Epithelial cell of esophagus (primary cell): ENCODE measurements around the gene MYOG.

ENCODE experiments used
- DNase-seq: peaks from one replicate; pipeline ENCODE4 v3.0.0; 2010; ENCODE audit warnings: low read depth
- H3K4me3 ChIP-seq: 2 replicates; pipeline ENCODE4 v1.5.1; 2011; ENCODE audit warnings: mild to moderate bottlenecking, low read length, control low read depth
- CTCF ChIP-seq: IDR thresholded peaks from 2 replicates; pipeline ENCODE4 v1.5.1; 2011; ENCODE audit warnings: low read depth, mild to moderate bottlenecking, low read length, control low read depth, inconsistent platforms; ENCODE audit not compliant: insufficient read depth; ENCODE audit errors: missing control alignments

MYOG gene

GRCh38 chr1:203082571-203083462 lies 3.0 kb downstream of the MYOG start:
- H3K4me3 ChIP-seq = no peak overlapping the region
- TF ChIP-seq CTCF = no peak
- DNase-seq = peak; percentile 26

- TF ChIP-seq CTCF = no peak
- H3K4me3 ChIP-seq = no peak overlapping the region
- DNase-seq = no peak
These were observed 3.6 kb downstream of the MYOG start for GRCh38 chr1:203082231-203082505.

GRCh38 chr1:203081465-203082230 lies 4.2 kb downstream of the MYOG start:
- DNase-seq = no peak
- no peak for TF ChIP-seq CTCF
- H3K4me3 ChIP-seq = no peak overlapping the region

- DNase-seq = no peak
- no peak for TF ChIP-seq CTCF
- no peak overlapping the region for H3K4me3 ChIP-seq
These were observed 5.4 kb downstream of the MYOG start for GRCh38 chr1:203080456-203080855.

GRCh38 chr1:203078478-203078877 lies 7.3 kb downstream of the MYOG start:
- DNase-seq = no peak
- TF ChIP-seq CTCF = no peak
- no peak overlapping the region for H3K4me3 ChIP-seq

- TF ChIP-seq CTCF = no peak
- DNase-seq = no peak
- no peak overlapping the region for H3K4me3 ChIP-seq
These were observed 7.9 kb downstream of the MYOG start for GRCh38 chr1:203077956-203078355.
